IPS-NIHi11 (cell line): ENCODE measurements around the gene SENP8.
A peak's percentile ranks its signal among the peaks of the same experiment; 100 is the strongest.
"Not testable (repeated sequence)": the region's sequence is repeated elsewhere in the genome, so short reads cannot be mapped to it uniquely, and the experiment has no call there.

Experiments used
- DNase-seq: peaks from one replicate; pipeline ENCODE4 v3.0.0; 2012; ENCODE audit warnings: mixed read lengths, low spot score

SENP8 gene

GRCh38 chr15:72155635-72156616 is 37.7 kb downstream of the SENP8 start:
- peak; percentile 81 for DNase-seq

- no peak for DNase-seq
Measured at GRCh38 chr15:72156928-72157327, 38.7 kb downstream of the SENP8 start.

- DNase-seq: no peak
Measured at GRCh38 chr15:72160696-72161245, 42.6 kb downstream of the SENP8 start.

GRCh38 chr15:72161361-72162132 is 43.3 kb downstream of the SENP8 start:
- no peak for DNase-seq

GRCh38 chr15:72162569-72162968 is 44.4 kb downstream of the SENP8 start:
- DNase-seq: no peak

- DNase-seq: no peak
Measured at GRCh38 chr15:72163719-72164118, 45.5 kb downstream of the SENP8 start.

- DNase-seq: no peak
Measured at GRCh38 chr15:72166716-72167417, 48.7 kb downstream of the SENP8 start.

GRCh38 chr15:72167445-72167844 is 49.2 kb downstream of the SENP8 start:
- DNase-seq: no peak

- DNase-seq: no peak
Measured at GRCh38 chr15:72168131-72168807, 50.1 kb downstream of the SENP8 start.

- DNase-seq: no peak
Measured at GRCh38 chr15:72168808-72169190, 50.6 kb downstream of the SENP8 start.

GRCh38 chr15:72169236-72169920 is 51.2 kb downstream of the SENP8 start:
- DNase-seq: peak; percentile 37

- DNase-seq: no peak
Measured at GRCh38 chr15:72169921-72170611, 51.9 kb downstream of the SENP8 start.

GRCh38 chr15:72170691-72171090 is 52.5 kb downstream of the SENP8 start:
- DNase-seq: no peak

GRCh38 chr15:72171978-72172377 is 53.8 kb downstream of the SENP8 start:
- not testable (repeated sequence) for DNase-seq

GRCh38 chr15:72172796-72173195 is 54.6 kb downstream of the SENP8 start:
- DNase-seq: no peak

- DNase-seq: no peak
Measured at GRCh38 chr15:72173401-72173800, 55.2 kb downstream of the SENP8 start.

- DNase-seq: no peak
Measured at GRCh38 chr15:72173864-72174550, 55.8 kb downstream of the SENP8 start.

GRCh38 chr15:72174551-72175165 is 56.5 kb downstream of the SENP8 start:
- DNase-seq: no peak
